ENCODE results near the gene DHRSX. TPM values are rescaled to one million over a fixed set of nuclear protein-coding genes. Genes with fewer than 3 reads are reported as not detected.

The DHRSX gene
- total and polyA plus RNA-seq, 10 of the 15 experiments (the other 5 are each of a cell fraction or from before 2014, with no cell fraction given): 1.7 to 39.5 (median 16.5) TPM

DNA sequence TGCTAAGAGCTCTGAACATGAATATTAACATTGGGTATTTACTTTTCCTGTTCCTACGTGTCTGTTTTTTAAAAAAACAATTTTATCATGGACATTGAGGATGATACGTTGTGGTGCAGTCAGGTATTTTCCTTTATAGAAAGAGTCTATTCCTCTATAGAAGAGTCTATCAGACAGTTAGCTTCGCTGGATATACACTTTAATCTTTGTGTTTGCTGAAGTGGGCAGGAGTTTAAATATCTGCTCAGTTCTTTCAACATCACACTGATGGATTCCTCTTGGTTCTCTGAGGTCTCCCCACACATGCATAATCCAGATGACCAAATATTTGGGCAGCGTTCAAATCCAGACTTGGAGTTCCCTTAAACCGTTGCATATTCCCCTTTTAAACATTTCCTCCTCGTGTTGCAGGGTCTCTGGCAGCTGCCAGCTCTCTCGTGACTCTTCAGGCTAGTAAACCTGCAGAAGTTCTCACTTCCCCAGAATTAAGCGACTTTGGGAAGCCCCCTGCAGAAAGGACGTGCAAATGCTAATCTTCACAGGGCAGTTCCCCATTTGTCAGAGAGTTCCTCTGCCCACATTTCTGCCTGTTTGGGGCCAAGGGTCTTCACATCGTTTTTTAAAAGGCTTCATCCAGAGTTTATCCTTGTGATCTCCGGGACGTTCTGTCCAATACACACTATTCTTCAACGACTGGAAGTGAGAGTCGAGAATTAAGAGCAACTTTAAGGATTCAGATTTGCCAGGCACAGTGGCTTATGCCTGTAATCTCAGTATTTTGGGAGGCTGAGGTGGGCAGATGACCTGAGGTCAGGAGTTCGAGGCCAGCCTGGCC lies 20.5 kb upstream of the DHRSX start (continued):
- TF ChIP-seq, protein P1, sequence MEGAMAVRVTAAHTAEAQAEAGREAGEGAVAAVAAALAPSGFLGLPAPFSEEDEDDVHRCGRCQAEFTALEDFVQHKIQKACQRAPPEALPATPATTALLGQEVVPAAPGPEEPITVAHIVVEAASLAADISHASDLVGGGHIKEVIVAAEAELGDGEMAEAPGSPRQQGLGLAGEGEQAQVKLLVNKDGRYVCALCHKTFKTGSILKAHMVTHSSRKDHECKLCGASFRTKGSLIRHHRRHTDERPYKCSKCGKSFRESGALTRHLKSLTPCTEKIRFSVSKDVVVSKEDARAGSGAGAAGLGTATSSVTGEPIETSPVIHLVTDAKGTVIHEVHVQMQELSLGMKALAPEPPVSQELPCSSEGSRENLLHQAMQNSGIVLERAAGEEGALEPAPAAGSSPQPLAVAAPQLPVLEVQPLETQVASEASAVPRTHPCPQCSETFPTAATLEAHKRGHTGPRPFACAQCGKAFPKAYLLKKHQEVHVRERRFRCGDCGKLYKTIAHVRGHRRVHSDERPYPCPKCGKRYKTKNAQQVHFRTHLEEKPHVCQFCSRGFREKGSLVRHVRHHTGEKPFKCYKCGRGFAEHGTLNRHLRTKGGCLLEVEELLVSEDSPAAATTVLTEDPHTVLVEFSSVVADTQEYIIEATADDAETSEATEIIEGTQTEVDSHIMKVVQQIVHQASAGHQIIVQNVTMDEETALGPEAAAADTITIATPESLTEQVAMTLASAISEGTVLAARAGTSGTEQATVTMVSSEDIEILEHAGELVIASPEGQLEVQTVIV (IDR thresholded peaks at IDR 0.05; ENCODE audit: borderline replicate concordance, partially characterized antibody): no peak
- no peak for TF ChIP-seq FOS (IDR thresholded peaks at IDR 0.05; ENCODE audit: borderline replicate concordance, extremely low read depth, insufficient read length)
- TF ChIP-seq, protein P2, sequence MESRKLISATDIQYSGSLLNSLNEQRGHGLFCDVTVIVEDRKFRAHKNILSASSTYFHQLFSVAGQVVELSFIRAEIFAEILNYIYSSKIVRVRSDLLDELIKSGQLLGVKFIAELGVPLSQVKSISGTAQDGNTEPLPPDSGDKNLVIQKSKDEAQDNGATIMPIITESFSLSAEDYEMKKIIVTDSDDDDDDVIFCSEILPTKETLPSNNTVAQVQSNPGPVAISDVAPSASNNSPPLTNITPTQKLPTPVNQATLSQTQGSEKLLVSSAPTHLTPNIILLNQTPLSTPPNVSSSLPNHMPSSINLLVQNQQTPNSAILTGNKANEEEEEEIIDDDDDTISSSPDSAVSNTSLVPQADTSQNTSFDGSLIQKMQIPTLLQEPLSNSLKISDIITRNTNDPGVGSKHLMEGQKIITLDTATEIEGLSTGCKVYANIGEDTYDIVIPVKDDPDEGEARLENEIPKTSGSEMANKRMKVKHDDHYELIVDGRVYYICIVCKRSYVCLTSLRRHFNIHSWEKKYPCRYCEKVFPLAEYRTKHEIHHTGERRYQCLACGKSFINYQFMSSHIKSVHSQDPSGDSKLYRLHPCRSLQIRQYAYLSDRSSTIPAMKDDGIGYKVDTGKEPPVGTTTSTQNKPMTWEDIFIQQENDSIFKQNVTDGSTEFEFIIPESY (IDR thresholded peaks at IDR 0.05): no peak
- TF ChIP-seq SRF (IDR thresholded peaks at IDR 0.05; ENCODE audit: low read depth in 2 of 2, low read length in 2 of 2): peak in 1 of 2 experiments; percentile 59; a peak in 1 of 4 replicates
- peak; percentile 98 for TF ChIP-seq TCF12 (IDR thresholded peaks at IDR 0.05; ENCODE audit: low read depth, low read length)
- peak; percentile 36; the same call in 1 of the 2 replicates for TF ChIP-seq ZNF207 (IDR thresholded peaks at IDR 0.05; ENCODE audit: borderline replicate concordance)
- TF ChIP-seq ZBED1 (IDR thresholded peaks at IDR 0.05; ENCODE audit: borderline replicate concordance): no peak; the same call in 1 of the 2 replicates
- peak; percentile 90 for TF ChIP-seq ZNF217 (IDR thresholded peaks at IDR 0.05)
- TF ChIP-seq, protein P3, sequence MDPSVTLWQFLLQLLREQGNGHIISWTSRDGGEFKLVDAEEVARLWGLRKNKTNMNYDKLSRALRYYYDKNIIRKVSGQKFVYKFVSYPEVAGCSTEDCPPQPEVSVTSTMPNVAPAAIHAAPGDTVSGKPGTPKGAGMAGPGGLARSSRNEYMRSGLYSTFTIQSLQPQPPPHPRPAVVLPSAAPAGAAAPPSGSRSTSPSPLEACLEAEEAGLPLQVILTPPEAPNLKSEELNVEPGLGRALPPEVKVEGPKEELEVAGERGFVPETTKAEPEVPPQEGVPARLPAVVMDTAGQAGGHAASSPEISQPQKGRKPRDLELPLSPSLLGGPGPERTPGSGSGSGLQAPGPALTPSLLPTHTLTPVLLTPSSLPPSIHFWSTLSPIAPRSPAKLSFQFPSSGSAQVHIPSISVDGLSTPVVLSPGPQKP (IDR thresholded peaks at IDR 0.05; ENCODE audit: low read depth, low read length): no peak
- peak; percentile 95 for TF ChIP-seq NR2F1 (conservative IDR thresholded peaks at IDR 0.05)
- TF ChIP-seq CREB1 (IDR thresholded peaks at IDR 0.05; ENCODE audit: low read depth): peak; percentile 20; the same call in 1 of the 2 replicates
- TF ChIP-seq, protein P4, sequence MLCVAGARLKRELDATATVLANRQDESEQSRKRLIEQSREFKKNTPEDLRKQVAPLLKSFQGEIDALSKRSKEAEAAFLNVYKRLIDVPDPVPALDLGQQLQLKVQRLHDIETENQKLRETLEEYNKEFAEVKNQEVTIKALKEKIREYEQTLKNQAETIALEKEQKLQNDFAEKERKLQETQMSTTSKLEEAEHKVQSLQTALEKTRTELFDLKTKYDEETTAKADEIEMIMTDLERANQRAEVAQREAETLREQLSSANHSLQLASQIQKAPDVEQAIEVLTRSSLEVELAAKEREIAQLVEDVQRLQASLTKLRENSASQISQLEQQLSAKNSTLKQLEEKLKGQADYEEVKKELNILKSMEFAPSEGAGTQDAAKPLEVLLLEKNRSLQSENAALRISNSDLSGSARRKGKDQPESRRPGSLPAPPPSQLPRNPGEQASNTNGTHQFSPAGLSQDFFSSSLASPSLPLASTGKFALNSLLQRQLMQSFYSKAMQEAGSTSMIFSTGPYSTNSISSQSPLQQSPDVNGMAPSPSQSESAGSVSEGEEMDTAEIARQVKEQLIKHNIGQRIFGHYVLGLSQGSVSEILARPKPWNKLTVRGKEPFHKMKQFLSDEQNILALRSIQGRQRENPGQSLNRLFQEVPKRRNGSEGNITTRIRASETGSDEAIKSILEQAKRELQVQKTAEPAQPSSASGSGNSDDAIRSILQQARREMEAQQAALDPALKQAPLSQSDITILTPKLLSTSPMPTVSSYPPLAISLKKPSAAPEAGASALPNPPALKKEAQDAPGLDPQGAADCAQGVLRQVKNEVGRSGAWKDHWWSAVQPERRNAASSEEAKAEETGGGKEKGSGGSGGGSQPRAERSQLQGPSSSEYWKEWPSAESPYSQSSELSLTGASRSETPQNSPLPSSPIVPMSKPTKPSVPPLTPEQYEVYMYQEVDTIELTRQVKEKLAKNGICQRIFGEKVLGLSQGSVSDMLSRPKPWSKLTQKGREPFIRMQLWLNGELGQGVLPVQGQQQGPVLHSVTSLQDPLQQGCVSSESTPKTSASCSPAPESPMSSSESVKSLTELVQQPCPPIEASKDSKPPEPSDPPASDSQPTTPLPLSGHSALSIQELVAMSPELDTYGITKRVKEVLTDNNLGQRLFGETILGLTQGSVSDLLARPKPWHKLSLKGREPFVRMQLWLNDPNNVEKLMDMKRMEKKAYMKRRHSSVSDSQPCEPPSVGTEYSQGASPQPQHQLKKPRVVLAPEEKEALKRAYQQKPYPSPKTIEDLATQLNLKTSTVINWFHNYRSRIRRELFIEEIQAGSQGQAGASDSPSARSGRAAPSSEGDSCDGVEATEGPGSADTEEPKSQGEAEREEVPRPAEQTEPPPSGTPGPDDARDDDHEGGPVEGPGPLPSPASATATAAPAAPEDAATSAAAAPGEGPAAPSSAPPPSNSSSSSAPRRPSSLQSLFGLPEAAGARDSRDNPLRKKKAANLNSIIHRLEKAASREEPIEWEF (IDR thresholded peaks at IDR 0.05; ENCODE audit: insufficient replicate concordance, low read depth, low read length): no peak
- no peak for TF ChIP-seq WRNIP1 (IDR thresholded peaks at IDR 0.05; ENCODE audit: borderline replicate concordance, low read depth, low read length)
- TF ChIP-seq, protein P5, sequence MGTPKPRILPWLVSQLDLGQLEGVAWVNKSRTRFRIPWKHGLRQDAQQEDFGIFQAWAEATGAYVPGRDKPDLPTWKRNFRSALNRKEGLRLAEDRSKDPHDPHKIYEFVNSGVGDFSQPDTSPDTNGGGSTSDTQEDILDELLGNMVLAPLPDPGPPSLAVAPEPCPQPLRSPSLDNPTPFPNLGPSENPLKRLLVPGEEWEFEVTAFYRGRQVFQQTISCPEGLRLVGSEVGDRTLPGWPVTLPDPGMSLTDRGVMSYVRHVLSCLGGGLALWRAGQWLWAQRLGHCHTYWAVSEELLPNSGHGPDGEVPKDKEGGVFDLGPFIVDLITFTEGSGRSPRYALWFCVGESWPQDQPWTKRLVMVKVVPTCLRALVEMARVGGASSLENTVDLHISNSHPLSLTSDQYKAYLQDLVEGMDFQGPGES (IDR thresholded peaks at IDR 0.05): no peak
- peak; percentile 37; the same call in 1 of the 2 replicates for TF ChIP-seq JUNB (IDR thresholded peaks at IDR 0.05)
- TF ChIP-seq BMI1 (IDR thresholded peaks at IDR 0.05; ENCODE audit: borderline replicate concordance): peak; percentile 56
- peak; percentile 93 for TF ChIP-seq NFIC (IDR thresholded peaks at IDR 0.05; ENCODE audit: low read depth, low read length)
